ENCODE results near the gene SLC38A5. TPM values are rescaled to one million over a fixed set of nuclear protein-coding genes. Genes with fewer than 3 reads are reported as not detected.

Gene SLC38A5
- total RNA-seq, 1 donor from 2014 or later: 146 TPM

GRCh38 chrX:48488034-48488433 lies 18.0 kb upstream of the SLC38A5 start:
- no peaks in the 10 kb centered on the region for H3K27me3 Mint-ChIP-seq (ENCODE audit: low read depth)
- no peak for DNase-seq (ENCODE audit: low spot score)
- H3K27ac Mint-ChIP-seq: no peak overlapping the region
- H3K9me3 Mint-ChIP-seq: no peaks in the 10 kb centered on the region
- H3K4me3 Mint-ChIP-seq (ENCODE audit: low read depth): no peak overlapping the region
- no peaks in the 10 kb centered on the region for H3K4me1 Mint-ChIP-seq (ENCODE audit: low read depth)
- H3K36me3 Mint-ChIP-seq (ENCODE audit: low read depth): peaks cover 6% of the 10 kb centered on the region
- intact Hi-C loops (cut with micrococcal nuclease): no loop called here

GRCh38 chrX:48487362-48487798 lies 17.3 kb upstream of the SLC38A5 start:
- no peak overlapping the region for H3K4me3 Mint-ChIP-seq (ENCODE audit: low read depth)
- intact Hi-C loops (cut with micrococcal nuclease): no loop called here
- H3K9me3 Mint-ChIP-seq: no peaks in the 10 kb centered on the region
- no peak for DNase-seq (ENCODE audit: low spot score)
- H3K27ac Mint-ChIP-seq: no peak overlapping the region
- H3K36me3 Mint-ChIP-seq (ENCODE audit: low read depth): peaks cover 10% of the 10 kb centered on the region
- H3K27me3 Mint-ChIP-seq (ENCODE audit: low read depth): no peaks in the 10 kb centered on the region
- no peaks in the 10 kb centered on the region for H3K4me1 Mint-ChIP-seq (ENCODE audit: low read depth)

GRCh38 chrX:48482526-48482925 lies 12.5 kb upstream of the SLC38A5 start:
- no peak for DNase-seq (ENCODE audit: low spot score)
- intact Hi-C loops (cut with micrococcal nuclease): no loop called here
- no peaks in the 10 kb centered on the region for H3K27me3 Mint-ChIP-seq (ENCODE audit: low read depth)
- H3K36me3 Mint-ChIP-seq (ENCODE audit: low read depth): peaks cover 48% of the 10 kb centered on the region
- peaks cover 14% of the 10 kb centered on the region for H3K4me1 Mint-ChIP-seq (ENCODE audit: low read depth)
- H3K9me3 Mint-ChIP-seq: no peaks in the 10 kb centered on the region
- H3K27ac Mint-ChIP-seq: no peak overlapping the region
- no peak overlapping the region for H3K4me3 Mint-ChIP-seq (ENCODE audit: low read depth)

- Mint-ChIP-seq H3K9me3 (no peaks in the 10 kb centered on the region), H3K27me3 (ENCODE audit: low read depth) (no peaks in the 10 kb centered on the region), H3K4me1 (ENCODE audit: low read depth) (peaks cover 24% of the 10 kb centered on the region), H3K36me3 (ENCODE audit: low read depth) (peaks cover 54% of the 10 kb centered on the region), H3K27ac (peak overlapping the region; percentile 56), H3K4me3 (ENCODE audit: low read depth) (no peak overlapping the region)
- DNase-seq (ENCODE audit: low spot score): no peak
- intact Hi-C loops (cut with micrococcal nuclease): no loop called here
Measured at GRCh38 chrX:48480583-48480982, 10.5 kb upstream of the SLC38A5 start.

GRCh38 chrX:48480142-48480541 lies 10.1 kb upstream of the SLC38A5 start:
- H3K27ac Mint-ChIP-seq: peak overlapping the region; percentile 56
- intact Hi-C loops (cut with micrococcal nuclease): no loop called here
- H3K36me3 Mint-ChIP-seq (ENCODE audit: low read depth): peaks cover 54% of the 10 kb centered on the region
- H3K9me3 Mint-ChIP-seq: no peaks in the 10 kb centered on the region
- H3K4me3 Mint-ChIP-seq (ENCODE audit: low read depth): no peak overlapping the region
- peaks cover 25% of the 10 kb centered on the region for H3K4me1 Mint-ChIP-seq (ENCODE audit: low read depth)
- DNase-seq (ENCODE audit: low spot score): no peak
- no peaks in the 10 kb centered on the region for H3K27me3 Mint-ChIP-seq (ENCODE audit: low read depth)

- H3K27ac Mint-ChIP-seq: no peak overlapping the region
- peaks cover 54% of the 10 kb centered on the region for H3K36me3 Mint-ChIP-seq (ENCODE audit: low read depth)
- intact Hi-C loops (cut with micrococcal nuclease): loop anchor here (5.0 kb wide), 4 partner anchors 43 to 118 kb away; partner anchors contain the start of genes EBP, RBM3, TBC1D25 and WDR13
- no peaks in the 10 kb centered on the region for H3K9me3 Mint-ChIP-seq
- no peak for DNase-seq (ENCODE audit: low spot score)
- H3K27me3 Mint-ChIP-seq (ENCODE audit: low read depth): no peaks in the 10 kb centered on the region
- peak overlapping the region; percentile 37 for H3K4me3 Mint-ChIP-seq (ENCODE audit: low read depth)
- peaks cover 31% of the 10 kb centered on the region for H3K4me1 Mint-ChIP-seq (ENCODE audit: low read depth)
Measured at GRCh38 chrX:48478806-48479205, 8.7 kb upstream of the SLC38A5 start.

GRCh38 chrX:48477960-48478755 lies 8.1 kb upstream of the SLC38A5 start:
- Mint-ChIP-seq H3K9me3 (no peaks in the 10 kb centered on the region), H3K4me1 (ENCODE audit: low read depth) (peaks cover 31% of the 10 kb centered on the region), H3K4me3 (ENCODE audit: low read depth) (peak overlapping the region; percentile 98), H3K27ac (no peak overlapping the region), H3K36me3 (ENCODE audit: low read depth) (peaks cover 54% of the 10 kb centered on the region), H3K27me3 (ENCODE audit: low read depth) (no peaks in the 10 kb centered on the region)
- intact Hi-C loops (cut with micrococcal nuclease): loop anchor here (5.0 kb wide), 4 partner anchors 44 to 119 kb away; partner anchors contain the start of genes EBP, RBM3, TBC1D25 and WDR13
- no peak for DNase-seq (ENCODE audit: low spot score)

GRCh38 chrX:48476919-48477318 lies 6.9 kb upstream of the SLC38A5 start:
- H3K9me3 Mint-ChIP-seq: no peaks in the 10 kb centered on the region
- peak overlapping the region; percentile 98 for H3K4me3 Mint-ChIP-seq (ENCODE audit: low read depth)
- H3K27ac Mint-ChIP-seq: peak overlapping the region; percentile 95
- no peak for DNase-seq (ENCODE audit: low spot score)
- H3K27me3 Mint-ChIP-seq (ENCODE audit: low read depth): no peaks in the 10 kb centered on the region
- intact Hi-C loops (cut with micrococcal nuclease): loop anchor here (5.0 kb wide), 4 partner anchors 45 to 120 kb away; partner anchors contain the start of genes EBP, RBM3, TBC1D25 and WDR13
- H3K4me1 Mint-ChIP-seq (ENCODE audit: low read depth): peaks cover 32% of the 10 kb centered on the region
- peaks cover 45% of the 10 kb centered on the region for H3K36me3 Mint-ChIP-seq (ENCODE audit: low read depth)

- intact Hi-C loops (cut with micrococcal nuclease): loop anchor here (5.0 kb wide), 4 partner anchors 46 to 121 kb away; partner anchors contain the start of genes EBP, RBM3, TBC1D25 and WDR13
- Mint-ChIP-seq H3K36me3 (ENCODE audit: low read depth) (peaks cover 40% of the 10 kb centered on the region), H3K9me3 (no peaks in the 10 kb centered on the region), H3K27me3 (ENCODE audit: low read depth) (no peaks in the 10 kb centered on the region), H3K4me1 (ENCODE audit: low read depth) (peaks cover 32% of the 10 kb centered on the region), H3K4me3 (ENCODE audit: low read depth) (peak within 1 kb of the TSS; percentile 98), H3K27ac (peak within 1 kb of the TSS; percentile 95)
- peak; percentile 88 for DNase-seq (ENCODE audit: low spot score)
Measured at GRCh38 chrX:48475774-48476577, 5.9 kb upstream of the SLC38A5 start, which contains the start of gene FTSJ1. TSS of gene FTSJ1 (plus strand) at chrX:48476199. CDS start at chrX:48478048, 1,849 bp downstream.

- H3K27ac Mint-ChIP-seq: peak overlapping the region; percentile 95
- intact Hi-C loops (cut with micrococcal nuclease): loop anchor here (5.0 kb wide), 4 partner anchors 47 to 122 kb away; partner anchors contain the start of genes EBP, RBM3, TBC1D25 and WDR13
Measured at GRCh38 chrX:48475296-48475695, 5.2 kb upstream of the SLC38A5 start.

GRCh38 chrX:48474581-48474980 lies 4.5 kb upstream of the SLC38A5 start:
- intact Hi-C loops (cut with micrococcal nuclease): no loop called here
- Mint-ChIP-seq H3K36me3 (ENCODE audit: low read depth) (peaks cover 30% of the 10 kb centered on the region), H3K4me3 (ENCODE audit: low read depth) (peak overlapping the region; percentile 98), H3K9me3 (no peaks in the 10 kb centered on the region), H3K27ac (peak overlapping the region; percentile 95), H3K27me3 (ENCODE audit: low read depth) (no peaks in the 10 kb centered on the region), H3K4me1 (ENCODE audit: low read depth) (peaks cover 28% of the 10 kb centered on the region)
- DNase-seq (ENCODE audit: low spot score): no peak

More at GRCh38 chrX:48475296-48475695, 5.2 kb upstream of the SLC38A5 start:
- H3K27me3 Mint-ChIP-seq (ENCODE audit: low read depth): no peaks in the 10 kb centered on the region
- H3K36me3 Mint-ChIP-seq (ENCODE audit: low read depth): peaks cover 33% of the 10 kb centered on the region
- H3K4me1 Mint-ChIP-seq (ENCODE audit: low read depth): peaks cover 28% of the 10 kb centered on the region
- H3K9me3 Mint-ChIP-seq: no peaks in the 10 kb centered on the region
- peak overlapping the region; percentile 98 for H3K4me3 Mint-ChIP-seq (ENCODE audit: low read depth)
- DNase-seq (ENCODE audit: low spot score): no peak

- Mint-ChIP-seq H3K27me3 (ENCODE audit: low read depth) (no peaks in the 10 kb centered on the region), H3K9me3 (no peaks in the 10 kb centered on the region), H3K36me3 (ENCODE audit: low read depth) (peaks cover 27% of the 10 kb centered on the region), H3K27ac (no peak overlapping the region), H3K4me1 (ENCODE audit: low read depth) (peaks cover 29% of the 10 kb centered on the region), H3K4me3 (ENCODE audit: low read depth) (no peak overlapping the region)
- intact Hi-C loops (cut with micrococcal nuclease): no loop called here
- no peak for DNase-seq (ENCODE audit: low spot score)
Measured at GRCh38 chrX:48474127-48474526, 4.1 kb upstream of the SLC38A5 start.

Data from activated T-helper 2 cell treated with anti-CD3 and anti-CD28 coated beads, Interferon-gamma antibody, Interleukin-2, Interleukin-4, amounts not matched to agents 10 μg/mL and 5 μg/mL and 100 μg/mL, durations not matched to agents 14 hours and 24 hours and 36 hours (primary cell).